Stomach smooth muscle (tissue), 2 donors: ENCODE results near the gene NDUFAF8.

ENCODE experiments used
- H3K27ac ChIP-seq: one replicate; pipeline ENCODE4 v1.7.0; 2013; ENCODE audit warnings: mild to moderate bottlenecking, low read length, inconsistent platforms
- H3K27me3 ChIP-seq, 2 donors: one replicate each; pipeline ENCODE4 v1.7.0; 2013; ENCODE audit warnings: low read length in 2 of 2; ENCODE audit not compliant: insufficient read depth in 2 of 2, control insufficient read depth in 1 of 2
- H3K36me3 ChIP-seq, 2 donors: one replicate each; pipeline ENCODE4 v1.7.0; 2013; ENCODE audit warnings: low read length in 2 of 2; ENCODE audit not compliant: control insufficient read depth in 2 of 2, insufficient read depth in 2 of 2
- H3K4me1 ChIP-seq: one replicate; pipeline ENCODE4 v1.7.0; 2013; ENCODE audit warnings: low read length; ENCODE audit not compliant: control insufficient read depth, insufficient read depth
- H3K4me3 ChIP-seq, 2 donors: one replicate each; pipeline ENCODE4 v1.7.0; 2013; ENCODE audit warnings: low read length in 2 of 2
- H3K9ac ChIP-seq, 2 donors: one replicate each; pipeline ENCODE4 v1.7.0; 2013; ENCODE audit warnings: low read length in 2 of 2, mild to moderate bottlenecking in 1 of 2
- H3K9me3 ChIP-seq, 2 donors: one replicate each; pipeline ENCODE4 v1.7.0; 2013; ENCODE audit warnings: low read length in 2 of 2; ENCODE audit not compliant: control insufficient read depth in 2 of 2
- donor health status: healthy.
- donor health status: Pancreatic carcinoma.

Gene NDUFAF8

GRCh38 chr17:81213978-81214377 lies 25.1 kb upstream of the NDUFAF8 start:
- Histone ChIP-seq H3K9me3 (no peaks in the 10 kb centered on the region), H3K27ac (no peak overlapping the region), H3K4me1 (no peaks in the 10 kb centered on the region), H3K9ac (no peak overlapping the region), H3K27me3 (no peaks in the 10 kb centered on the region), H3K4me3 (no peak overlapping the region), H3K36me3 (peaks cover 0 to 3% of the 10 kb centered on the region in 2 donors)

GRCh38 chr17:81217491-81217890 lies 21.6 kb upstream of the NDUFAF8 start:
- Histone ChIP-seq H3K9ac (no peak overlapping the region), H3K4me1 (peaks cover 12% of the 10 kb centered on the region), H3K9me3 (no peaks in the 10 kb centered on the region), H3K36me3 (peaks cover 0 to 3% of the 10 kb centered on the region in 2 donors), H3K4me3 (no peak overlapping the region), H3K27me3 (no peaks in the 10 kb centered on the region), H3K27ac (no peak overlapping the region)

GRCh38 chr17:81218459-81218858 lies 20.7 kb upstream of the NDUFAF8 start:
- peaks cover 0 to 3% of the 10 kb centered on the region in 2 donors for H3K36me3 ChIP-seq
- peaks cover 19% of the 10 kb centered on the region for H3K4me1 ChIP-seq
- no peak overlapping the region for H3K4me3 ChIP-seq
- no peaks in the 10 kb centered on the region for H3K27me3 ChIP-seq
- H3K9me3 ChIP-seq, result no peaks in the 10 kb centered on the region
- H3K27ac ChIP-seq, result no peak overlapping the region
- H3K9ac ChIP-seq, result no peak overlapping the region

- Histone ChIP-seq H3K9ac (no peak overlapping the region), H3K4me1 (peaks cover 23% of the 10 kb centered on the region), H3K27ac (no peak overlapping the region), H3K27me3 (no peaks in the 10 kb centered on the region), H3K36me3 (peaks cover 0 to 3% of the 10 kb centered on the region in 2 donors), H3K4me3 (no peak overlapping the region), H3K9me3 (no peaks in the 10 kb centered on the region)
Measured at GRCh38 chr17:81218991-81219390, 20.1 kb upstream of the NDUFAF8 start.

- no peak overlapping the region for H3K9ac ChIP-seq
- H3K4me1 ChIP-seq, result peaks cover 23% of the 10 kb centered on the region
- H3K4me3 ChIP-seq, result no peak overlapping the region
- H3K36me3 ChIP-seq, result peaks cover 0 to 3% of the 10 kb centered on the region in 2 donors
- H3K27me3 ChIP-seq, result no peaks in the 10 kb centered on the region
- H3K27ac ChIP-seq, result no peak overlapping the region
- no peaks in the 10 kb centered on the region for H3K9me3 ChIP-seq
Measured at GRCh38 chr17:81219476-81220180, 19.5 kb upstream of the NDUFAF8 start.

- Histone ChIP-seq H3K4me3 (peak overlapping the region in 1 of 2 donors; percentile 75), H3K36me3 (peaks cover 0 to 3% of the 10 kb centered on the region in 2 donors), H3K4me1 (peaks cover 23% of the 10 kb centered on the region), H3K9me3 (no peaks in the 10 kb centered on the region), H3K9ac (no peak overlapping the region), H3K27me3 (no peaks in the 10 kb centered on the region), H3K27ac (no peak overlapping the region)
Measured at GRCh38 chr17:81221371-81221841, 17.7 kb upstream of the NDUFAF8 start.

- no peak overlapping the region for H3K27ac ChIP-seq
- H3K4me1 ChIP-seq, result peaks cover 23% of the 10 kb centered on the region
- peak overlapping the region; percentile 54 to 75 for H3K4me3 ChIP-seq
- no peaks in the 10 kb centered on the region for H3K27me3 ChIP-seq
- H3K36me3 ChIP-seq, result no peaks in the 10 kb centered on the region
- no peaks in the 10 kb centered on the region for H3K9me3 ChIP-seq
- H3K9ac ChIP-seq, result peak overlapping the region; percentile 57 to 58
Measured at GRCh38 chr17:81221842-81222619, 17.1 kb upstream of the NDUFAF8 start.

GRCh38 chr17:81222620-81222905 lies 16.6 kb upstream of the NDUFAF8 start:
- H3K27me3 ChIP-seq, result no peaks in the 10 kb centered on the region
- peaks cover 23% of the 10 kb centered on the region for H3K4me1 ChIP-seq
- peak overlapping the region; percentile 54 to 75 for H3K4me3 ChIP-seq
- no peaks in the 10 kb centered on the region for H3K9me3 ChIP-seq
- H3K9ac ChIP-seq, result peak overlapping the region; percentile 57 to 58
- no peak overlapping the region for H3K27ac ChIP-seq
- no peaks in the 10 kb centered on the region for H3K36me3 ChIP-seq

- Histone ChIP-seq H3K27me3 (no peaks in the 10 kb centered on the region), H3K27ac (no peak within 1 kb of the TSS), H3K9ac (peak within 1 kb of the TSS; percentile 58 to 59), H3K9me3 (no peaks in the 10 kb centered on the region), H3K36me3 (peaks cover 0 to under 1% of the 10 kb centered on the region in 2 donors), H3K4me1 (peaks cover 23% of the 10 kb centered on the region), H3K4me3 (peak within 1 kb of the TSS; percentile 62 to 75)
Measured at GRCh38 chr17:81222906-81223761, 16.0 kb upstream of the NDUFAF8 start, which contains the start of gene CEP131. TSS of gene CEP131 (minus strand) at chr17:81222965. CDS start at chr17:81220056, 2,909 bp downstream.

GRCh38 chr17:81223762-81224130 lies 15.4 kb upstream of the NDUFAF8 start:
- Histone ChIP-seq H3K4me3 (peak overlapping the region; percentile 62 to 75), H3K9ac (peak overlapping the region; percentile 2 to 59), H3K27ac (no peak overlapping the region), H3K36me3 (peaks cover 0 to 4% of the 10 kb centered on the region in 2 donors), H3K9me3 (no peaks in the 10 kb centered on the region), H3K27me3 (no peaks in the 10 kb centered on the region), H3K4me1 (peaks cover 23% of the 10 kb centered on the region)
